HepG2 (cell line): ENCODE results near the gene SLC4A5. TPM values are rescaled to one million over a fixed set of nuclear protein-coding genes. Genes with fewer than 3 reads are reported as not detected.

Experiments
- ATM ChIP-seq: fragments of 450-650 bp; IDR thresholded peaks from 2 replicates; pipeline ENCODE4 v1.7.1; 2017; ENCODE audit warnings: mild to moderate bottlenecking, borderline replicate concordance
- DMTF1 ChIP-seq: sonication (generic); formaldehyde crosslinking; IDR thresholded peaks from 2 replicates; pipeline ENCODE4 v1.4.0; 2020; ENCODE audit warnings: mild to moderate bottlenecking, missing genetic modification reagents
- ELF1 ChIP-seq: sonication (generic); formaldehyde crosslinking; IDR thresholded peaks from 2 replicates; pipeline ENCODE4 v1.4.0; 2020; ENCODE audit warnings: missing genetic modification reagents
- FIP1L1 ChIP-seq: fragments of 200-400 bp; formaldehyde crosslinking; IDR thresholded peaks from 2 replicates; pipeline ENCODE4 v1.6.1; 2018; ENCODE audit warnings: low read depth, mild to moderate bottlenecking, low read length, moderate library complexity, borderline replicate concordance; ENCODE audit not compliant: insufficient read depth
- FOXC1 ChIP-seq: sonication (generic); formaldehyde crosslinking; IDR thresholded peaks from 2 replicates; pipeline ENCODE4 v1.8.0; 2022; ENCODE audit warnings: mild to moderate bottlenecking, missing genetic modification reagents, borderline replicate concordance
- GZF1 ChIP-seq: sonication (generic); formaldehyde crosslinking; IDR thresholded peaks from 2 replicates; pipeline ENCODE4 v1.5.1; 2020; ENCODE audit warnings: mild to moderate bottlenecking, missing genetic modification reagents
- IKZF1 ChIP-seq: fragments of 450-650 bp; IDR thresholded peaks from 2 replicates; pipeline ENCODE4 v1.7.1; 2016
- MEIS1 ChIP-seq: sonication (generic); formaldehyde crosslinking; IDR thresholded peaks from 2 replicates; pipeline ENCODE4 v1.9.0; 2021; ENCODE audit warnings: mild to moderate bottlenecking, missing genetic modification reagents, moderate library complexity, borderline replicate concordance
- NFE2 ChIP-seq: sonication (generic); formaldehyde crosslinking; IDR thresholded peaks from 2 replicates; pipeline ENCODE4 v1.4.0; 2020; ENCODE audit warnings: missing genetic modification reagents
- NR2F1 ChIP-seq, 2 experiments: fragments of 450-650 bp in 1 of 2; formaldehyde crosslinking in 1 of 2; IDR thresholded peaks; 2 replicates each; pipeline versions ENCODE4 v1.5.0 to v1.6.1; 2016 to 2020; ENCODE audit warnings: mild to moderate bottlenecking in 1 of 2, missing compliant biosample characterization in 1 of 2, missing genetic modification reagents in 1 of 2, moderate library complexity in 1 of 2
- RAD21 ChIP-seq: fragments of 450-650 bp; formaldehyde crosslinking; IDR thresholded peaks from 2 replicates; pipeline ENCODE4 v1.5.0; 2020; ENCODE audit warnings: mild to moderate bottlenecking
- SIN3A ChIP-seq: IDR thresholded peaks from 2 replicates; pipeline ENCODE4 v1.6.1; 2011; ENCODE audit warnings: low read depth, mild to moderate bottlenecking, control low read depth, low read length, borderline replicate concordance
- SOX6 ChIP-seq, 2 experiments: fragments of 450-650 bp in 1 of 2; sonication (generic) in 1 of 2; formaldehyde crosslinking in 1 of 2; IDR thresholded peaks; 2 replicates each; pipeline versions ENCODE4 v1.4.0 to v1.6.1; 2017 to 2020; ENCODE audit warnings: antibody characterized with exemption in 1 of 2, mild to moderate bottlenecking in 1 of 2, missing genetic modification reagents in 1 of 2
- TAF1 ChIP-seq: sonication (generic); formaldehyde crosslinking; IDR thresholded peaks from 2 replicates; pipeline ENCODE4 v1.4.0; 2020; ENCODE audit warnings: missing genetic modification reagents
- TEF ChIP-seq: sonication (generic); formaldehyde crosslinking; IDR thresholded peaks from 2 replicates; pipeline ENCODE4 v1.5.0; 2020; ENCODE audit warnings: missing genetic modification reagents
- TERF1 ChIP-seq: sonication (generic); formaldehyde crosslinking; IDR thresholded peaks from 2 replicates; pipeline ENCODE4 v1.8.0; 2022; ENCODE audit warnings: mild to moderate bottlenecking, missing genetic modification reagents, moderate library complexity
- ZBTB1 ChIP-seq: sonication (generic); formaldehyde crosslinking; IDR thresholded peaks from 2 replicates; pipeline ENCODE4 v1.4.0; 2020; ENCODE audit warnings: missing genetic modification reagents, borderline replicate concordance
- ZBTB8A ChIP-seq: sonication (generic); formaldehyde crosslinking; IDR thresholded peaks from 2 replicates; pipeline ENCODE4 v1.4.0; 2020; ENCODE audit warnings: mild to moderate bottlenecking, low read depth, missing genetic modification reagents, borderline replicate concordance
- ZNF276 ChIP-seq: sonication (generic); formaldehyde crosslinking; IDR thresholded peaks from 2 replicates; pipeline ENCODE4 v1.4.0; 2020; ENCODE audit warnings: mild to moderate bottlenecking, low read depth, missing genetic modification reagents
- ZNF337 ChIP-seq: sonication (generic); formaldehyde crosslinking; IDR thresholded peaks from 2 replicates; pipeline ENCODE4 v1.5.1; 2020; ENCODE audit warnings: missing genetic modification reagents, low read depth, mild to moderate bottlenecking, borderline replicate concordance
- ZNF564 ChIP-seq: sonication (generic); formaldehyde crosslinking; IDR thresholded peaks from 2 replicates; pipeline ENCODE4 v1.8.1; 2023; ENCODE audit warnings: mild to moderate bottlenecking, missing genetic modification reagents
- ZNF781 ChIP-seq: sonication (generic); formaldehyde crosslinking; IDR thresholded peaks from 2 replicates; pipeline ENCODE4 v1.5.1; 2020; ENCODE audit warnings: borderline replicate concordance, mild to moderate bottlenecking, missing genetic modification reagents; ENCODE audit errors: not compliant biosample characterization
- polyA plus RNA-seq, 8 experiments: library from polyadenylated mRNA; depleted of rRNA in 3 of 8; stranded (reverse) in 7 of 8; unstranded in 1 of 8; fragments of >200 nt; fragmentation: Illumina TruSeq in 4 of 8; extraction: Trizol in 4 of 8; gene quantifications; 2 replicates each; pipeline versions ENCODE4 v1.2.1 to v1.2.3, GENCODE V29; 2011 to 2016; ENCODE audit warnings: low read depth in 4 of 8, missing spikeins in 1 of 8, mixed read lengths in 1 of 8; ENCODE audit not compliant: insufficient read depth in 1 of 8
- total RNA-seq, 5 experiments: library from RNA; depleted of rRNA; stranded (reverse); fragments of >200 nt; fragmentation: Illumina TruSeq; extraction: Trizol; gene quantifications; 2 replicates each; pipeline ENCODE4 v1.2.3, GENCODE V29; 2016; ENCODE audit warnings: low read depth in 1 of 5

Gene SLC4A5
- total and polyA plus RNA-seq, 2 of the 13 experiments (the other 11 are each of a cell fraction or from before 2014, with no cell fraction given): 0.50 TPM; not detected in 1

GRCh38 chr2:74178211-74179062, 164.8 kb downstream of the SLC4A5 start, which contains the start of gene MOB1A (continued):
- TF ChIP-seq TERF1 (no peak), MEIS1 (CRISPR knock-in tag) (no peak), FIP1L1 (no peak), ZBTB8A (CRISPR knock-in tag) (peak; percentile 76; the same call in 1 of the 2 replicates), ATM (no peak), NFE2 (CRISPR knock-in tag) (no peak), TAF1 (CRISPR knock-in tag) (peak; percentile 92), ZNF337 (CRISPR knock-in tag) (peak; percentile 35; the same call in 1 of the 2 replicates), GZF1 (no peak), ZNF276 (CRISPR knock-in tag) (no peak), ZNF564 (no peak), IKZF1 (no peak), DMTF1 (no peak), RAD21 (CRISPR knock-in tag) (peak; percentile 56), ELF1 (CRISPR knock-in tag) (peak; percentile 95), SOX6 (IDR thresholded peaks at IDR 0.05) (no peak), SOX6 (CRISPR knock-in tag; IDR thresholded peaks at IDR 0.05) (peak; percentile 49), TEF (CRISPR knock-in tag) (no peak), NR2F1 (CRISPR knock-in tag; IDR thresholded peaks at IDR 0.05) (no peak), ZNF781 (CRISPR knock-in tag) (peak; percentile 58), ZBTB1 (CRISPR knock-in tag) (no peak), SIN3A (peak; percentile 93; the same call in 1 of the 2 replicates), FOXC1 (CRISPR knock-in tag) (no peak; the same call in 1 of the 2 replicates)
